22Rv1 (cell line): ENCODE results near the gene FAM20A.

Experiments
- CTCF ChIP-seq: fragments of 450-650 bp; IDR thresholded peaks from 2 replicates; pipeline ENCODE4 v1.5.1; 2017; ENCODE audit warnings: mild to moderate bottlenecking
- ZFX ChIP-seq: fragments of 450-650 bp; IDR thresholded peaks from 2 replicates; pipeline ENCODE4 v1.6.1; 2017; ENCODE audit warnings: antibody characterized with exemption, borderline replicate concordance

- TF ChIP-seq CTCF, result no peak
- no peak for TF ChIP-seq ZFX
Observed at GRCh38 chr17:68564415-68565111, 36.6 kb downstream of the FAM20A start.
